ENCODE measurements around the gene AFM. TPM values are rescaled to one million over a fixed set of nuclear protein-coding genes. Genes with fewer than 3 reads are reported as not detected.
"Not testable (repeated sequence)": the region's sequence is repeated elsewhere in the genome, so short reads cannot be mapped to it uniquely, and the experiment has no call there.

AFM gene
- total RNA-seq, 4 donors from 2014 or later, result 0.29 to 0.55 TPM; not detected in 2

- H3K27ac ChIP-seq, result no peak overlapping the region
- H3K27me3 ChIP-seq, result no peaks in the 10 kb centered on the region
- H3K9me3 ChIP-seq, result no peaks in the 10 kb centered on the region
- intact Hi-C loops (cut with DNase I; ENCODE audit: low total_unique reads) (no loop called here), in situ Hi-C loops (cut with MboI; ENCODE audit: low sequenced_read_pairs in 4 of 4) (no loop called here)
- H3K36me3 ChIP-seq, result no peaks in the 10 kb centered on the region
- ATAC-seq (no peak), DNase-seq (no peak)
- H3K4me1 ChIP-seq, result no peaks in the 10 kb centered on the region
- TF ChIP-seq CTCF (IDR thresholded peaks at IDR 0.05 in 4 of 5, conservative IDR thresholded peaks at IDR 0.05 in 1 of 5), result no peak
- TF ChIP-seq POLR2A (IDR thresholded peaks at IDR 0.05), result no peak
- H3K4me3 ChIP-seq, result no peak overlapping the region
These were observed 59.7 kb downstream of the AFM start for GRCh38 chr4:73541251-73541650.

- ATAC-seq (no peak), DNase-seq (no peak)
- TF ChIP-seq CTCF (IDR thresholded peaks at IDR 0.05 in 4 of 5, conservative IDR thresholded peaks at IDR 0.05 in 1 of 5), result no peak
- intact Hi-C loops (cut with DNase I; ENCODE audit: low total_unique reads), result no loop called here
- Histone ChIP-seq H3K27ac (no peak overlapping the region), H3K36me3 (no peaks in the 10 kb centered on the region), H3K27me3 (no peaks in the 10 kb centered on the region), H3K4me3 (no peak overlapping the region), H3K9me3 (no peaks in the 10 kb centered on the region), H3K4me1 (no peaks in the 10 kb centered on the region)
- in situ Hi-C loops (cut with MboI; ENCODE audit: low sequenced_read_pairs in 4 of 4), result no loop called here
These were observed 63.1 kb downstream of the AFM start for GRCh38 chr4:73544620-73545019.

- ATAC-seq; in situ Hi-C loops (cut with MboI; ENCODE audit: low sequenced_read_pairs in 4 of 4); H3K9me3 ChIP-seq; H3K36me3 ChIP-seq; H3K27me3 ChIP-seq; H3K4me3 ChIP-seq; H3K4me1 ChIP-seq; intact Hi-C loops (cut with DNase I; ENCODE audit: low total_unique reads); DNase-seq; H3K27ac ChIP-seq: not testable (repeated sequence)
These were observed 69.3 kb downstream of the AFM start for GRCh38 chr4:73550865-73551264.

Other genes starting within 250 kb of the AFM start
- 10 to 100 TPM; 40.8 to 68.5 (median 54.8) TPM for gene ANKRD17, start 222.9 kb upstream of the AFM start, total RNA-seq
- 100 to 1,000 TPM in 1 of 4 donors, 10 to 100 TPM in 1, not detected in 2; 67.3 to 166 TPM for gene ALB, start 77.5 kb upstream of the AFM start, total RNA-seq
- gene AFP, start 45.5 kb upstream of the AFM start, total RNA-seq, result not detected
- gene RASSF6, start 138.7 kb downstream of the AFM start, total RNA-seq, result under 1 TPM in 2 of 4 donors, not detected in 2; 0.15 to 0.27 TPM